ENCODE results near the gene GJA10.

GJA10 gene

GRCh38 chr6:89924231-89924630 is 30.0 kb downstream of the GJA10 start:
- no peak for TF ChIP-seq SNAI2 (CRISPR knock-in tag; IDR thresholded peaks at IDR 0.05)
- no peak for TF ChIP-seq ZNF70 (CRISPR knock-in tag; IDR thresholded peaks at IDR 0.05)
- ATAC-seq = no peak

- ATAC-seq = no peak
- TF ChIP-seq ZNF565 (CRISPR knock-in tag; conservative IDR thresholded peaks at IDR 0.05; ENCODE audit: low read depth) (no peak), ZNF8 (CRISPR knock-in tag; IDR thresholded peaks at IDR 0.05) (no peak), ZFP30 (CRISPR knock-in tag; IDR thresholded peaks at IDR 0.05) (no peak), CREB5 (CRISPR knock-in tag; IDR thresholded peaks at IDR 0.05; ENCODE audit: low read depth) (no peak), ZC3H10 (CRISPR knock-in tag; IDR thresholded peaks at IDR 0.05) (no peak)
Measured at GRCh38 chr6:89925826-89926225, 31.6 kb downstream of the GJA10 start.

GRCh38 chr6:89927264-89927663 is 33.0 kb downstream of the GJA10 start:
- ATAC-seq = no peak
- TF ChIP-seq BACH2 (CRISPR knock-in tag; IDR thresholded peaks at IDR 0.05; ENCODE audit: borderline replicate concordance) (no peak), PATZ1 (CRISPR knock-in tag; IDR thresholded peaks at IDR 0.05; ENCODE audit: borderline replicate concordance) (no peak), ZNF70 (CRISPR knock-in tag; IDR thresholded peaks at IDR 0.05) (no peak), ZFP30 (CRISPR knock-in tag; IDR thresholded peaks at IDR 0.05) (no peak), RARB (CRISPR knock-in tag; IDR thresholded peaks at IDR 0.05) (no peak), ZNF8 (CRISPR knock-in tag; IDR thresholded peaks at IDR 0.05) (no peak)

GRCh38 chr6:89927791-89928550 is 33.7 kb downstream of the GJA10 start:
- TF ChIP-seq GLIS3 (CRISPR knock-in tag; IDR thresholded peaks at IDR 0.05) = no peak
- no peak for TF ChIP-seq ZNF565 (CRISPR knock-in tag; conservative IDR thresholded peaks at IDR 0.05; ENCODE audit: low read depth)
- TF ChIP-seq OSR1 (CRISPR knock-in tag; IDR thresholded peaks at IDR 0.05) = no peak
- TF ChIP-seq SNAI2 (CRISPR knock-in tag; IDR thresholded peaks at IDR 0.05) = no peak
- no peak for TF ChIP-seq BACH2 (CRISPR knock-in tag; IDR thresholded peaks at IDR 0.05; ENCODE audit: borderline replicate concordance)
- no peak for TF ChIP-seq ZNF8 (CRISPR knock-in tag; IDR thresholded peaks at IDR 0.05)
- TF ChIP-seq POU6F1 (CRISPR knock-in tag; IDR thresholded peaks at IDR 0.05; ENCODE audit: borderline replicate concordance, low read depth) = no peak
- TF ChIP-seq CSDC2 (CRISPR knock-in tag; IDR thresholded peaks at IDR 0.05) = no peak
- no peak for TF ChIP-seq ZC3H10 (CRISPR knock-in tag; IDR thresholded peaks at IDR 0.05)
- ATAC-seq = 0 out of 3 replicates have a peak, but pooled peaks have one; percentile 47

- ATAC-seq = peak; percentile 75
- TF ChIP-seq CSDC2 (CRISPR knock-in tag; IDR thresholded peaks at IDR 0.05) (no peak), GLIS3 (CRISPR knock-in tag; IDR thresholded peaks at IDR 0.05) (no peak)
Measured at GRCh38 chr6:89928604-89929003, 34.3 kb downstream of the GJA10 start.

GRCh38 chr6:89930789-89931188 is 36.5 kb downstream of the GJA10 start:
- no peak for TF ChIP-seq RARB (CRISPR knock-in tag; IDR thresholded peaks at IDR 0.05)
- TF ChIP-seq GLIS3 (CRISPR knock-in tag; IDR thresholded peaks at IDR 0.05) = no peak
- no peak for TF ChIP-seq ESRRG (CRISPR knock-in tag; IDR thresholded peaks at IDR 0.05)
- no peak for TF ChIP-seq CSDC2 (CRISPR knock-in tag; IDR thresholded peaks at IDR 0.05)
- no peak for TF ChIP-seq PPARA (CRISPR knock-in tag; IDR thresholded peaks at IDR 0.05; ENCODE audit: borderline replicate concordance)

GRCh38 chr6:89932245-89932802 is 38.1 kb downstream of the GJA10 start:
- ATAC-seq = no peak
- TF ChIP-seq BACH2 (CRISPR knock-in tag; IDR thresholded peaks at IDR 0.05; ENCODE audit: borderline replicate concordance) = no peak
- TF ChIP-seq CSDC2 (CRISPR knock-in tag; IDR thresholded peaks at IDR 0.05) = no peak
- TF ChIP-seq ZFP30 (CRISPR knock-in tag; IDR thresholded peaks at IDR 0.05) = no peak
- TF ChIP-seq GLIS3 (CRISPR knock-in tag; IDR thresholded peaks at IDR 0.05) = no peak
- no peak for TF ChIP-seq PATZ1 (CRISPR knock-in tag; IDR thresholded peaks at IDR 0.05; ENCODE audit: borderline replicate concordance)
- TF ChIP-seq ESRRG (CRISPR knock-in tag; IDR thresholded peaks at IDR 0.05) = no peak
- TF ChIP-seq OSR1 (CRISPR knock-in tag; IDR thresholded peaks at IDR 0.05) = no peak
- no peak for TF ChIP-seq TCF4 (CRISPR knock-in tag; IDR thresholded peaks at IDR 0.05; ENCODE audit: borderline replicate concordance)
- no peak for TF ChIP-seq ZNF70 (CRISPR knock-in tag; IDR thresholded peaks at IDR 0.05)
- TF ChIP-seq PPARA (CRISPR knock-in tag; IDR thresholded peaks at IDR 0.05; ENCODE audit: borderline replicate concordance) = no peak
- TF ChIP-seq CSRNP3 (CRISPR knock-in tag; IDR thresholded peaks at IDR 0.05) = no peak

More at GRCh38 chr6:89930789-89931188, 36.5 kb downstream of the GJA10 start:
- ATAC-seq = no peak

Measured in SK-N-SH treated with all-trans-retinoic acid at 6 μM for 48 hours (cell line).